H9 (cell line): Measurements from ENCODE around the gene PYHIN1. TPM values are rescaled to one million over a fixed set of nuclear protein-coding genes. Genes with fewer than 3 reads are reported as not detected.

Experiments
- DNase-seq: peaks from one replicate; pipeline ENCODE4 v3.0.0-alpha.2; 2017
- H2AFZ ChIP-seq: one replicate; pipeline ENCODE4 v1.6.1; 2013; ENCODE audit warnings: mild to moderate bottlenecking, low read length, control low read depth, moderate library complexity
- H2AK5ac ChIP-seq: 2 replicates; pipeline ENCODE4 v1.6.1; 2013; ENCODE audit warnings: low read length, control low read depth, mixed read lengths; ENCODE audit not compliant: insufficient read length
- H2BK120ac ChIP-seq: one replicate; pipeline ENCODE4 v1.6.1; 2013; ENCODE audit warnings: low read depth, mild to moderate bottlenecking, low read length, control low read depth, inconsistent platforms; ENCODE audit not compliant: poor library complexity, severe bottlenecking
- H2BK12ac ChIP-seq: 2 replicates; pipeline ENCODE4 v1.6.1; 2013; ENCODE audit warnings: low read length, control low read depth, mixed read lengths, low read depth; ENCODE audit not compliant: insufficient read length
- H2BK15ac ChIP-seq: 2 replicates; pipeline ENCODE4 v1.6.1; 2013; ENCODE audit warnings: low read depth, low read length, control low read depth
- H2BK20ac ChIP-seq: one replicate; pipeline ENCODE4 v1.6.1; 2013; ENCODE audit warnings: low read depth, mild to moderate bottlenecking, low read length, control low read depth, inconsistent platforms; ENCODE audit not compliant: poor library complexity, severe bottlenecking
- H2BK5ac ChIP-seq: 2 replicates; pipeline ENCODE4 v1.6.1; 2013; ENCODE audit warnings: low read length, control low read depth, mixed read lengths; ENCODE audit not compliant: insufficient read length
- H3K14ac ChIP-seq: 2 replicates; pipeline ENCODE4 v1.6.1; 2013; ENCODE audit warnings: low read length, control low read depth; ENCODE audit not compliant: insufficient read depth
- H3K18ac ChIP-seq: 2 replicates; pipeline ENCODE4 v1.6.1; 2013; ENCODE audit warnings: low read depth, mild to moderate bottlenecking, mixed read lengths, low read length, control low read depth; ENCODE audit not compliant: insufficient read length
- H3K23ac ChIP-seq: 2 replicates; pipeline ENCODE4 v1.6.1; 2013; ENCODE audit warnings: low read length, control low read depth, mixed read lengths, low read depth; ENCODE audit not compliant: insufficient read length
- H3K23me2 ChIP-seq: 2 replicates; pipeline ENCODE4 v1.6.1; 2013; ENCODE audit warnings: low read depth, mild to moderate bottlenecking, mixed read lengths, low read length, control low read depth; ENCODE audit not compliant: insufficient read length, poor library complexity, severe bottlenecking
- H3K27ac ChIP-seq: 2 replicates; pipeline ENCODE4 v1.5.1; 2013; ENCODE audit warnings: low read length, control low read depth, mixed read lengths, low read depth; ENCODE audit not compliant: insufficient read length
- H3K27me3 ChIP-seq: 2 replicates; pipeline ENCODE4 v1.6.1; 2013; ENCODE audit warnings: low read length, control low read depth, inconsistent platforms; ENCODE audit not compliant: insufficient read depth
- H3K4ac ChIP-seq: 2 replicates; pipeline ENCODE4 v1.6.1; 2013; ENCODE audit warnings: low read depth, mild to moderate bottlenecking, control low read depth, inconsistent platforms, low read length, moderate library complexity
- H3K4me1 ChIP-seq: 2 replicates; pipeline ENCODE4 v1.6.1; 2013; ENCODE audit warnings: low read length, control low read depth, inconsistent platforms; ENCODE audit not compliant: insufficient read depth
- H3K4me2 ChIP-seq: 2 replicates; pipeline ENCODE4 v1.6.1; 2013; ENCODE audit warnings: low read length, control low read depth, mixed read lengths; ENCODE audit not compliant: insufficient read length, insufficient read depth
- H3K56ac ChIP-seq: 2 replicates; pipeline ENCODE4 v1.6.1; 2013; ENCODE audit warnings: low read depth, mild to moderate bottlenecking, mixed read lengths, low read length, control low read depth; ENCODE audit not compliant: insufficient read length
- H3K79me1 ChIP-seq: 2 replicates; pipeline ENCODE4 v1.6.1; 2013; ENCODE audit warnings: low read depth, mild to moderate bottlenecking, moderate library complexity, low read length, control low read depth, inconsistent platforms; ENCODE audit not compliant: insufficient read depth, poor library complexity, severe bottlenecking
- H3K79me2 ChIP-seq: 2 replicates; pipeline ENCODE4 v1.6.1; 2013; ENCODE audit warnings: low read length, control low read depth, inconsistent platforms; ENCODE audit not compliant: insufficient read depth
- H3K9ac ChIP-seq: 2 replicates; pipeline ENCODE4 v1.6.1; 2013; ENCODE audit warnings: low read length, control low read depth, mixed read lengths; ENCODE audit not compliant: insufficient read length; ENCODE audit errors: extremely low read depth
- H3K9me3 ChIP-seq: one replicate; pipeline ENCODE4 v1.6.1; 2013; ENCODE audit warnings: low read depth, low read length, inconsistent platforms; ENCODE audit not compliant: control insufficient read depth
- H3T11ph ChIP-seq: one replicate; pipeline ENCODE4 v1.6.1; 2013; ENCODE audit warnings: mild to moderate bottlenecking, low read length, control low read depth, inconsistent platforms
- H4K20me1 ChIP-seq: one replicate; pipeline ENCODE4 v1.6.1; 2013; ENCODE audit not compliant: control insufficient read depth, insufficient read length, insufficient read depth
- H4K5ac ChIP-seq: 2 replicates; pipeline ENCODE4 v1.6.1; 2013; ENCODE audit warnings: low read depth, mild to moderate bottlenecking, mixed read lengths, low read length, control low read depth; ENCODE audit not compliant: insufficient read length
- H4K8ac ChIP-seq: replicated peaks from 2 replicates; pipeline ENCODE4 v1.6.1; 2013; ENCODE audit warnings: low read length, control low read depth, mixed read lengths, low read depth; ENCODE audit not compliant: insufficient read length
- H4K91ac ChIP-seq: 2 replicates; pipeline ENCODE4 v1.6.1; 2013; ENCODE audit warnings: low read depth, mild to moderate bottlenecking, moderate library complexity, mixed read lengths, low read length, control low read depth; ENCODE audit not compliant: insufficient read length
- H3K27ac Mint-ChIP-seq, 3 experiments: 2 replicates in 2 of 3; 3 replicates in 1 of 3; pipeline ENCODE4 v1.8.0; 2020 to 2021; ENCODE audit warnings: mixed read lengths in 3 of 3, mild to moderate bottlenecking in 1 of 3, moderate library complexity in 1 of 3
- H3K27me3 Mint-ChIP-seq: 2 replicates; pipeline ENCODE4 v1.8.0; 2021; ENCODE audit warnings: low read depth, mild to moderate bottlenecking, moderate library complexity, mixed read lengths
- H3K36me3 Mint-ChIP-seq, 3 experiments: 2 replicates in 2 of 3; 3 replicates in 1 of 3; pipeline ENCODE4 v1.8.0; 2020 to 2021; ENCODE audit warnings: low read depth in 3 of 3, mixed read lengths in 3 of 3; ENCODE audit not compliant: insufficient read depth in 1 of 3
- H3K4me1 Mint-ChIP-seq, 2 experiments: 2 replicates each; pipeline ENCODE4 v1.8.0; 2020; ENCODE audit warnings: mixed read lengths in 2 of 2
- H3K4me3 Mint-ChIP-seq, 2 experiments: 2 replicates in 1 of 2; 3 replicates in 1 of 2; pipeline ENCODE4 v1.8.0; 2020 to 2021; ENCODE audit warnings: mild to moderate bottlenecking in 2 of 2, mixed read lengths in 2 of 2, moderate library complexity in 1 of 2
- H3K9me3 Mint-ChIP-seq, 2 experiments: 2 replicates in 1 of 2; 3 replicates in 1 of 2; pipeline ENCODE4 v1.8.0; 2020; ENCODE audit warnings: mild to moderate bottlenecking in 2 of 2, mixed read lengths in 2 of 2, moderate library complexity in 1 of 2
- WGBS: extraction: QIAGEN DNeasy Blood & Tissue Kit; methylation state at CpG from one replicate; pipeline ENCODE4 v1.1.7; 2013; ENCODE audit warnings: missing lambda C conversion rate, low lambda C conversion rate, mixed read lengths; ENCODE audit not compliant: insufficient read length; ENCODE audit errors: extremely low coverage; 5-methylcytosine and 5-hydroxymethylcytosine counted together
- total RNA-seq: library from RNA; stranded (reverse); gene quantifications from 2 replicates; pipeline ENCODE4 v1.2.1, GENCODE V29; 2021
- TF ChIP-seq, protein P1 (sequence below): fragments of 200-600 bp; sonication (generic); conservative IDR thresholded peaks from 3 replicates; pipeline ENCODE4 v1.8.0; 2021; ENCODE audit warnings: antibody characterized with exemption, mild to moderate bottlenecking

Gene PYHIN1
- total RNA-seq, 1 experiment from 2014 or later = not detected

GRCh38 chr1:159025043-159025442, 93.7 kb downstream of the PYHIN1 start:
- peaks cover 11 to 15% of the 10 kb centered on the region in 2 experiments for H3K4me1 Mint-ChIP-seq
- Histone ChIP-seq H2BK15ac (no peak overlapping the region), H3K79me1 (no peaks in the 10 kb centered on the region), H2AK5ac (no peak overlapping the region), H3K9me3 (no peaks in the 10 kb centered on the region), H4K91ac (no peak overlapping the region), H3K23ac (no peak overlapping the region), H3K4me1 (no peaks in the 10 kb centered on the region; the same call in 1 of the 2 replicates), H2AFZ (no peak overlapping the region), H4K8ac (no peak overlapping the region), H4K5ac (no peak overlapping the region), H2BK120ac (no peak overlapping the region), H3K56ac (no peak overlapping the region), H3K4ac (no peak overlapping the region), H3K27ac (no peak overlapping the region), H3K4me2 (no peak overlapping the region), H4K20me1 (no peaks in the 10 kb centered on the region), H3K27me3 (no peaks in the 10 kb centered on the region), H2BK5ac (no peak overlapping the region), H2BK12ac (no peak overlapping the region), H3T11ph (no peak overlapping the region), H3K79me2 (no peaks in the 10 kb centered on the region), H2BK20ac (no peak overlapping the region), H3K14ac (no peak overlapping the region; the same call in 1 of the 2 replicates), H3K23me2 (no peaks in the 10 kb centered on the region), H3K18ac (no peak overlapping the region), H3K9ac (no peak overlapping the region)
- no CpG with 5 or more reads among the region's 7 CpGs for WGBS
- peaks cover 0 to 2% of the 10 kb centered on the region in 2 experiments; a peak in 3 of 5 replicates for H3K9me3 Mint-ChIP-seq
- H3K27me3 Mint-ChIP-seq = no peaks in the 10 kb centered on the region
- H3K27ac Mint-ChIP-seq = no peak overlapping the region
- no peak for DNase-seq
- H3K4me3 Mint-ChIP-seq = no peak overlapping the region
- TF ChIP-seq, protein P1, sequence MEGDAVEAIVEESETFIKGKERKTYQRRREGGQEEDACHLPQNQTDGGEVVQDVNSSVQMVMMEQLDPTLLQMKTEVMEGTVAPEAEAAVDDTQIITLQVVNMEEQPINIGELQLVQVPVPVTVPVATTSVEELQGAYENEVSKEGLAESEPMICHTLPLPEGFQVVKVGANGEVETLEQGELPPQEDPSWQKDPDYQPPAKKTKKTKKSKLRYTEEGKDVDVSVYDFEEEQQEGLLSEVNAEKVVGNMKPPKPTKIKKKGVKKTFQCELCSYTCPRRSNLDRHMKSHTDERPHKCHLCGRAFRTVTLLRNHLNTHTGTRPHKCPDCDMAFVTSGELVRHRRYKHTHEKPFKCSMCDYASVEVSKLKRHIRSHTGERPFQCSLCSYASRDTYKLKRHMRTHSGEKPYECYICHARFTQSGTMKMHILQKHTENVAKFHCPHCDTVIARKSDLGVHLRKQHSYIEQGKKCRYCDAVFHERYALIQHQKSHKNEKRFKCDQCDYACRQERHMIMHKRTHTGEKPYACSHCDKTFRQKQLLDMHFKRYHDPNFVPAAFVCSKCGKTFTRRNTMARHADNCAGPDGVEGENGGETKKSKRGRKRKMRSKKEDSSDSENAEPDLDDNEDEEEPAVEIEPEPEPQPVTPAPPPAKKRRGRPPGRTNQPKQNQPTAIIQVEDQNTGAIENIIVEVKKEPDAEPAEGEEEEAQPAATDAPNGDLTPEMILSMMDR = no peak
- H3K36me3 Mint-ChIP-seq = peaks cover 0 to 3% (median 1%) of the 10 kb centered on the region in 3 experiments; a peak in 3 of 7 replicates

Other genes starting within 250 kb of the PYHIN1 start
- gene SPTA1, start 244.8 kb upstream of the PYHIN1 start, total RNA-seq = not detected in 2 replicates
- gene OR6K2, start 230.9 kb upstream of the PYHIN1 start, total RNA-seq = not detected in 2 replicates
- gene OR6K3, start 210.8 kb upstream of the PYHIN1 start, total RNA-seq = not detected in 2 replicates
- not detected in 2 replicates for gene OR6K6, start 176.8 kb upstream of the PYHIN1 start, total RNA-seq
- not detected in 2 replicates for gene OR6N1, start 159.4 kb upstream of the PYHIN1 start, total RNA-seq
- gene OR6N2, start 150.3 kb upstream of the PYHIN1 start, total RNA-seq = not detected in 2 replicates
- gene MNDA, start 100.2 kb upstream of the PYHIN1 start, total RNA-seq = not detected in 2 replicates
- 2.9 and 3.4 TPM in 2 replicates for gene IFI16, start 78.4 kb downstream of the PYHIN1 start, total RNA-seq
- 0.90 and 1.1 TPM in 2 replicates for gene AIM2, start 145.2 kb downstream of the PYHIN1 start, total RNA-seq
- gene CADM3, start 240.1 kb downstream of the PYHIN1 start, total RNA-seq = 5.6 and 5.7 TPM in 2 replicates